C4-2B (cell line): ENCODE data around the gene FDXR.
"Not testable (repeated sequence)": the region's sequence is repeated elsewhere in the genome, so short reads cannot be mapped to it uniquely, and the experiment has no call there.

Experiments used
- CTCF ChIP-seq: fragments of 450-650 bp; conservative IDR thresholded peaks from 2 replicates; pipeline ENCODE4 v1.5.1; 2017; ENCODE audit warnings: mild to moderate bottlenecking
- ZFX ChIP-seq: fragments of 450-650 bp; IDR thresholded peaks from 2 replicates; pipeline ENCODE4 v1.6.1; 2017

DNA sequence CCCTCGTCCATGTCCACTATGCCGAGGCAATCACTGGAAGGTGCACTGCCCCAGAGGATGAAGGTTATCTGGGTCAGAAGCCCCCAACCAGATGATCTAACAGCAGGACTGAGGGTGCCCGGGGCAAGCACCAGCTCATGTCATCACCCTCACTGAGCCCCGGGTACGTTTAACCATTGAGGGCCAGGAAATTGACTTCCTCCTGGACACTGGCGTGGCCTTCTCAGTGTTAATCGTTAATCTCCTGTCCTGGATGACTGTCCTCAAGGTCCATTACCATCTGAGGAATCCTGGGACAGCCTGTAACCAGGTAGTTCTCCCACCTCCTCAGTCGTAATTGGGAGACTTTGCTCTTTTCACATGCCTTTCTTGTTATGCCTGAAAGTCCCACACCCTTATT lies 38.6 kb upstream of the FDXR start:
- not testable (repeated sequence) for TF ChIP-seq CTCF, ZFX
